CD4-positive, alpha-beta T cell (primary cell): ENCODE data around the gene PKD2L1. TPM values are rescaled to one million over a fixed set of nuclear protein-coding genes. Genes with fewer than 3 reads are reported as not detected.

Experiments
- ATAC-seq: fragments of 200-7000 bp; cut with Tn5 transposase; one replicate; pipeline ENCODE4 v1.10.0; 2022; ENCODE audit warnings: mild to moderate bottlenecking; ENCODE audit not compliant: poor library complexity
- CTCF ChIA-PET: fragments of 350-600 bp; sonication (Branson Sonifier 250); formaldehyde crosslinking; loops from one replicate; lab custom pipeline; 2021; ENCODE audit warnings: antibody characterized with exemption, inconsistent platforms; lab: Charles Lee
- POLR2A ChIA-PET: fragments of 350-600 bp; sonication (Branson Sonifier 250); formaldehyde crosslinking; loops from one replicate; lab custom pipeline; 2021; ENCODE audit warnings: antibody characterized with exemption, inconsistent platforms; lab: Charles Lee
- DNase-seq, 14 experiments: peaks; one replicate each; pipeline ENCODE4 v3.0.0-alpha.2; 2013 to 2020; ENCODE audit warnings: mixed read lengths in 2 of 14
- H3K27ac ChIP-seq, 2 donors: one replicate each; pipeline versions ENCODE4 v1.5.1 to v1.7.0; 2013; ENCODE audit warnings: low read length in 2 of 2, low read depth in 1 of 2, mild to moderate bottlenecking in 1 of 2
- H3K27me3 ChIP-seq, 2 experiments: 1 replicate in 1 of 2; 2 replicates in 1 of 2; pipeline versions ENCODE4 v1.6.1 to v1.7.0; 2013; ENCODE audit warnings: low read length in 2 of 2, control low read depth in 1 of 2, mild to moderate bottlenecking in 1 of 2, moderate library complexity in 1 of 2; ENCODE audit not compliant: insufficient read depth in 2 of 2, control insufficient read depth in 1 of 2
- H3K36me3 ChIP-seq: one replicate; pipeline ENCODE4 v1.6.1; 2013; ENCODE audit warnings: low read length, control low read depth; ENCODE audit not compliant: insufficient read depth
- H3K4me1 ChIP-seq: one replicate; pipeline ENCODE4 v1.6.1; 2013; ENCODE audit warnings: low read length, control low read depth; ENCODE audit not compliant: insufficient read depth
- H3K4me3 ChIP-seq: one replicate; pipeline ENCODE4 v1.5.1; 2013; ENCODE audit warnings: mild to moderate bottlenecking, low read length, moderate library complexity
- H3K9me3 ChIP-seq, 2 experiments: 1 replicate in 1 of 2; 2 replicates in 1 of 2; pipeline versions ENCODE4 v1.6.1 to v1.7.0; 2013; ENCODE audit warnings: low read length in 2 of 2, mild to moderate bottlenecking in 2 of 2, control low read depth in 1 of 2, moderate library complexity in 1 of 2; ENCODE audit not compliant: control insufficient read depth in 1 of 2, insufficient read depth in 1 of 2
- H3K27ac Mint-ChIP-seq: one replicate; pipeline ENCODE4 v1.8.0; 2020; ENCODE audit warnings: mixed read lengths
- H3K27me3 Mint-ChIP-seq: one replicate; pipeline ENCODE4 v1.8.0; 2021; ENCODE audit warnings: mixed read lengths
- H3K36me3 Mint-ChIP-seq: one replicate; pipeline ENCODE4 v1.8.0; 2021; ENCODE audit warnings: low read depth, mixed read lengths
- H3K4me1 Mint-ChIP-seq: one replicate; pipeline ENCODE4 v1.8.0; 2021; ENCODE audit warnings: low read depth, mixed read lengths
- H3K4me3 Mint-ChIP-seq: one replicate; pipeline ENCODE4 v1.8.0; 2020; ENCODE audit warnings: mild to moderate bottlenecking, mixed read lengths
- H3K9me3 Mint-ChIP-seq: one replicate; pipeline ENCODE4 v1.8.0; 2020; ENCODE audit warnings: mixed read lengths
- intact Hi-C, 2 experiments: fragments of 100-400 bp; cut with DNase I in 1 of 2; cut with micrococcal nuclease in 1 of 2; formaldehyde crosslinking; loops; one replicate each; pipeline versions ENCODE4 v1.15.1 to v1.9.0; 2023 to 2025; cut with DNase I, micrococcal nuclease
- total RNA-seq, 174 experiments: library from RNA in 2 of 174; stranded (reverse) in 2 of 174; gene quantifications; one replicate each; pipeline ENCODE4 v1.2.3 and lab custom pipeline; 2021 to 2026
- TF ChIP-seq, protein P1 (sequence below): fragments of 200-600 bp; IDR thresholded peaks from one replicate; pipeline ENCODE4 v1.8.0; 2022; ENCODE audit warnings: antibody characterized with exemption, mild to moderate bottlenecking

Gene PKD2L1
- total RNA-seq, 2 experiments from 2014 or later = not detected

DNA sequence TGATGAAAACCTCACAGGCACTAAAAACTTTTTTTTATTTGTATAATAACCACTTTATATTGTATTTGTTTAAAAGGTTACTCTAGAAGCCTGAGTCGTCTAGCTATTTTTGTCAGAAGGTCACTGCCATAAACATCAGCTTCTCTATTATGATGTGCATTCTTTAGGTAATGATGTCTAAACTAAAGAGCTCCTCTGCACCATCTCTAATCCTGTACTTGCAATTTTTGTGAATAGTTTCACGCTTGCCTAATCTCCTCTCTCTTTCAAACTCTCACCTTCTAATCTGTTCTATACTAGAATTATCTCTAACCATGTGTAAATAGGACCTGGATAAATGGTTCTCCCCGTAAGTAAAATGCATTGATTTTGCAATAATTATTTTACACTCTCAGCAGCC is 90.2 kb downstream of the PKD2L1 start:
- DNase-seq (no peak), ATAC-seq (no peak)
- H3K36me3 ChIP-seq = peaks cover 80% of the 10 kb centered on the region
- Mint-ChIP-seq H3K4me1 (peaks cover 4% of the 10 kb centered on the region), H3K27me3 (no peaks in the 10 kb centered on the region), H3K36me3 (peaks cover 87% of the 10 kb centered on the region), H3K4me3 (no peak overlapping the region), H3K9me3 (no peaks in the 10 kb centered on the region), H3K27ac (no peak overlapping the region)
- no peaks in the 10 kb centered on the region for H3K4me1 ChIP-seq
- H3K4me3 ChIP-seq = no peak overlapping the region
- intact Hi-C loops = loop anchor here (5.0 to 10.0 kb wide), 2 partner anchors 393 to 395 kb away; no protein-coding TSS in a partner anchor
- ChIA-PET CTCF (no interaction called here), POLR2A (no interaction called here)
- H3K9me3 ChIP-seq = no peaks in the 10 kb centered on the region
- H3K27ac ChIP-seq = no peak overlapping the region
- no peaks in the 10 kb centered on the region for H3K27me3 ChIP-seq
- TF ChIP-seq, protein P1, sequence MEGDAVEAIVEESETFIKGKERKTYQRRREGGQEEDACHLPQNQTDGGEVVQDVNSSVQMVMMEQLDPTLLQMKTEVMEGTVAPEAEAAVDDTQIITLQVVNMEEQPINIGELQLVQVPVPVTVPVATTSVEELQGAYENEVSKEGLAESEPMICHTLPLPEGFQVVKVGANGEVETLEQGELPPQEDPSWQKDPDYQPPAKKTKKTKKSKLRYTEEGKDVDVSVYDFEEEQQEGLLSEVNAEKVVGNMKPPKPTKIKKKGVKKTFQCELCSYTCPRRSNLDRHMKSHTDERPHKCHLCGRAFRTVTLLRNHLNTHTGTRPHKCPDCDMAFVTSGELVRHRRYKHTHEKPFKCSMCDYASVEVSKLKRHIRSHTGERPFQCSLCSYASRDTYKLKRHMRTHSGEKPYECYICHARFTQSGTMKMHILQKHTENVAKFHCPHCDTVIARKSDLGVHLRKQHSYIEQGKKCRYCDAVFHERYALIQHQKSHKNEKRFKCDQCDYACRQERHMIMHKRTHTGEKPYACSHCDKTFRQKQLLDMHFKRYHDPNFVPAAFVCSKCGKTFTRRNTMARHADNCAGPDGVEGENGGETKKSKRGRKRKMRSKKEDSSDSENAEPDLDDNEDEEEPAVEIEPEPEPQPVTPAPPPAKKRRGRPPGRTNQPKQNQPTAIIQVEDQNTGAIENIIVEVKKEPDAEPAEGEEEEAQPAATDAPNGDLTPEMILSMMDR = no peak

- H3K27me3 Mint-ChIP-seq = no peaks in the 10 kb centered on the region
Measured at GRCh38 chr10:100238429-100238828, 91.6 kb downstream of the PKD2L1 start.

More at GRCh38 chr10:100238429-100238828, 91.6 kb downstream of the PKD2L1 start:
- Histone ChIP-seq H3K4me1 (no peaks in the 10 kb centered on the region), H3K27ac (no peak overlapping the region), H3K9me3 (no peaks in the 10 kb centered on the region), H3K36me3 (peaks cover 84% of the 10 kb centered on the region), H3K4me3 (no peak overlapping the region), H3K27me3 (no peaks in the 10 kb centered on the region)
- intact Hi-C loops = loop anchor here in 1 of 2 experiments (10.0 kb wide), 1 partner anchor 394 kb away; no protein-coding TSS in a partner anchor
- Mint-ChIP-seq H3K36me3 (peaks cover 92% of the 10 kb centered on the region), H3K4me3 (no peak overlapping the region), H3K4me1 (peaks cover 4% of the 10 kb centered on the region), H3K27ac (no peak overlapping the region), H3K9me3 (no peaks in the 10 kb centered on the region)
- ChIA-PET POLR2A (no interaction called here), CTCF (no interaction called here)
- ATAC-seq (no peak), DNase-seq (no peak)
- TF ChIP-seq, protein P1 = no peak

Other genes starting within 250 kb of the PKD2L1 start
- not detected for gene CPN1, start 248.4 kb downstream of the PKD2L1 start, total RNA-seq
- gene ERLIN1, start 144.2 kb downstream of the PKD2L1 start, total RNA-seq = 1 to 10 TPM; 1.5 to 2.9 TPM
- 10 to 100 TPM in 1 of 2 experiments, 1 to 10 TPM in 1; 9.7 to 13.6 TPM for gene CHUK, start 100.6 kb downstream of the PKD2L1 start, total RNA-seq
- gene CWF19L1, start 62.6 kb downstream of the PKD2L1 start, total RNA-seq = 10 to 100 TPM; 60.1 to 66.7 TPM
- 10 to 100 TPM; 49.4 to 55.9 TPM for gene BLOC1S2, start 43.5 kb downstream of the PKD2L1 start, total RNA-seq
- 1 to 10 TPM; 1.7 TPM for gene SCD, start 17.0 kb upstream of the PKD2L1 start, total RNA-seq
- not detected for gene WNT8B, start 132.8 kb upstream of the PKD2L1 start, total RNA-seq
- 10 to 100 TPM; 49.2 to 52.1 TPM for gene SEC31B, start 189.6 kb upstream of the PKD2L1 start, total RNA-seq
- gene NDUFB8, start 199.6 kb upstream of the PKD2L1 start, total RNA-seq = 100 to 1,000 TPM; 155 to 173 TPM
- 10 to 100 TPM; 29.7 to 30.5 TPM for gene HIF1AN, start 205.7 kb upstream of the PKD2L1 start, total RNA-seq